HepG2 (cell line): ENCODE measurements around the gene RRP8. TPM values are rescaled to one million over a fixed set of nuclear protein-coding genes. Genes with fewer than 3 reads are reported as not detected.

Source experiments
- CBX1 ChIP-seq: IDR thresholded peaks from one replicate; pipeline ENCODE4 v1.6.1; 2016; ENCODE audit warnings: antibody characterized with exemption, low read depth
- CREM ChIP-seq, 2 experiments: sonication (generic) in 1 of 2; formaldehyde crosslinking in 1 of 2; IDR thresholded peaks; 2 replicates each; pipeline versions ENCODE4 v1.4.0 to v1.6.1; 2016 to 2020; ENCODE audit warnings: antibody characterized with exemption in 1 of 2, mild to moderate bottlenecking in 1 of 2, missing genetic modification reagents in 1 of 2
- HOXA3 ChIP-seq: sonication (generic); formaldehyde crosslinking; IDR thresholded peaks from 2 replicates; pipeline ENCODE4 v1.5.0; 2020; ENCODE audit warnings: missing genetic modification reagents
- KMT2B ChIP-seq: IDR thresholded peaks from 2 replicates; pipeline ENCODE4 v1.6.1; 2016; ENCODE audit warnings: missing genetic modification reagents, missing compliant biosample characterization
- MED8 ChIP-seq: sonication (generic); formaldehyde crosslinking; IDR thresholded peaks from 2 replicates; pipeline ENCODE4 v1.8.1; 2023; ENCODE audit warnings: mild to moderate bottlenecking, missing genetic modification reagents; ENCODE audit not compliant: insufficient replicate concordance
- NCOA1 ChIP-seq: sonication (generic); formaldehyde crosslinking; IDR thresholded peaks from 2 replicates; pipeline ENCODE4 v1.9.0; 2021; ENCODE audit warnings: missing genetic modification reagents
- NFIC ChIP-seq: IDR thresholded peaks from 2 replicates; pipeline ENCODE4 v1.6.1; 2012; ENCODE audit warnings: mild to moderate bottlenecking, low read length, inconsistent platforms
- SALL1 ChIP-seq: sonication (generic); formaldehyde crosslinking; IDR thresholded peaks from 2 replicates; pipeline ENCODE4 v1.8.0; 2022; ENCODE audit warnings: mild to moderate bottlenecking, missing genetic modification reagents
- SP2 ChIP-seq: sonication (generic); formaldehyde crosslinking; IDR thresholded peaks from 2 replicates; pipeline ENCODE4 v1.5.1; 2020; ENCODE audit warnings: mild to moderate bottlenecking, missing genetic modification reagents
- SRSF4 ChIP-seq: fragments of 200-400 bp; formaldehyde crosslinking; IDR thresholded peaks from one replicate; pipeline ENCODE4 v1.6.1; 2018; ENCODE audit warnings: mild to moderate bottlenecking, low read depth, low read length, moderate library complexity; ENCODE audit not compliant: poor library complexity, severe bottlenecking
- TEAD3 ChIP-seq: optimal IDR thresholded peaks from 2 replicates; pipeline ENCODE3; 2016; ENCODE audit warnings: borderline replicate concordance
- TRIM24 ChIP-seq: sonication (generic); formaldehyde crosslinking; IDR thresholded peaks from 2 replicates; pipeline ENCODE4 v1.8.0; 2022; ENCODE audit warnings: mild to moderate bottlenecking, missing genetic modification reagents
- TSC22D2 ChIP-seq: sonication (generic); formaldehyde crosslinking; IDR thresholded peaks from 2 replicates; pipeline ENCODE4 v1.5.1; 2020; ENCODE audit warnings: missing genetic modification reagents, mild to moderate bottlenecking, borderline replicate concordance
- YEATS4 ChIP-seq: sonication (generic); formaldehyde crosslinking; IDR thresholded peaks from 2 replicates; pipeline ENCODE4 v1.4.0; 2020; ENCODE audit warnings: missing genetic modification reagents, borderline replicate concordance
- ZNF335 ChIP-seq: sonication (generic); formaldehyde crosslinking; IDR thresholded peaks from 2 replicates; pipeline ENCODE4 v1.4.0; 2020; ENCODE audit warnings: missing genetic modification reagents
- ZNF614 ChIP-seq: IDR thresholded peaks from 2 replicates; pipeline ENCODE4 v1.6.1; 2018; ENCODE audit warnings: missing biosample characterization, missing genetic modification reagents, inconsistent platforms, borderline replicate concordance
- polyA plus RNA-seq, 8 experiments: library from polyadenylated mRNA; depleted of rRNA in 3 of 8; stranded (reverse) in 7 of 8; unstranded in 1 of 8; fragments of >200 nt; fragmentation: Illumina TruSeq in 4 of 8; extraction: Trizol in 4 of 8; gene quantifications; 2 replicates each; pipeline versions ENCODE4 v1.2.1 to v1.2.3, GENCODE V29; 2011 to 2016; ENCODE audit warnings: low read depth in 4 of 8, missing spikeins in 1 of 8, mixed read lengths in 1 of 8; ENCODE audit not compliant: insufficient read depth in 1 of 8
- total RNA-seq, 5 experiments: library from RNA; depleted of rRNA; stranded (reverse); fragments of >200 nt; fragmentation: Illumina TruSeq; extraction: Trizol; gene quantifications; 2 replicates each; pipeline ENCODE4 v1.2.3, GENCODE V29; 2016; ENCODE audit warnings: low read depth in 1 of 5
- TF ChIP-seq, protein P1 (sequence below): sonication (generic); formaldehyde crosslinking; IDR thresholded peaks from 2 replicates; pipeline ENCODE4 v1.5.0; 2020; ENCODE audit warnings: mild to moderate bottlenecking, missing genetic modification reagents, borderline replicate concordance
- TF ChIP-seq, protein P2 (sequence below): sonication (generic); formaldehyde crosslinking; IDR thresholded peaks from 2 replicates; pipeline ENCODE4 v1.5.0; 2020; ENCODE audit warnings: mild to moderate bottlenecking, low read depth, missing genetic modification reagents, borderline replicate concordance
- TF ChIP-seq, protein P3 (sequence below): sonication (generic); formaldehyde crosslinking; IDR thresholded peaks from 2 replicates; pipeline ENCODE4 v1.5.0; 2020; ENCODE audit warnings: mild to moderate bottlenecking, missing genetic modification reagents

Gene RRP8
- total and polyA plus RNA-seq, 2 of the 13 experiments (the other 11 are each of a cell fraction or from before 2014, with no cell fraction given) = 7.2 to 21.6 TPM

DNA sequence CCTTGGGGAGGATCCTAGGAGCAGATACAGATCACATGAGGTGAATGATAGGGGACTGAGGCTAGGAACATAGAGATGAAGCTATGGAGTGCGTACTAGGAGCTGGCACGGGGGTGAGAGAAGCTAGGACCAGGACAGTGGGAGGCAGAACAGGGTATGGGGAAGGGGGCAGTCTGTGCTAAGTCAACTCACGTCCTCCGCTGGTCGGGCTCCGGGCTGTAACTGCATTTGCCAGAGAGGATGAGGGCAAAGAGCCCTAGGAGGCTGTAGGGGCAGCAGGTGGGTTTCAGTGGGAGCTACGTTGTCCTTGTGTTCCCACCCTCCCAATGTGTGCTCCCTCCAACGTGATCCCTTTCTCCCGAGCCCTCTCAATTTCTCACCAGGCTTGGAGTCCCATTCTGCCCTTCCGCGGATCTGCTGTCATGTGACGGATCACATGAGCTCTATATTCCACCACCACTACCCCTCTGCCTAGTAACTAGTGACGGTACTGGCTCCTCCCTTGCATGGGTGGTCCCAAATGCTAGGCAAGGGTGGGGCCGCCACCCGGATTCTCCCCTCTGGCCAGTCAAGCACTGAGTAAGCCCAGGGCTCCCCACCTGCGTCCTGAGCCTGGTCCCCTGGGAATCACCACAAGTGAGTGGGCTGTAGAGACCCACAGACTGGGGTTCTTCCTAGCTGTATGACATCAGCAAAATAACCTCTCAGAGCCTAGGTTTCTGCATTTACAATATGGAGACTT, 15.8 kb upstream of the RRP8 start, which contains the start of gene TPP1 (continued):
- TF ChIP-seq, protein P1, sequence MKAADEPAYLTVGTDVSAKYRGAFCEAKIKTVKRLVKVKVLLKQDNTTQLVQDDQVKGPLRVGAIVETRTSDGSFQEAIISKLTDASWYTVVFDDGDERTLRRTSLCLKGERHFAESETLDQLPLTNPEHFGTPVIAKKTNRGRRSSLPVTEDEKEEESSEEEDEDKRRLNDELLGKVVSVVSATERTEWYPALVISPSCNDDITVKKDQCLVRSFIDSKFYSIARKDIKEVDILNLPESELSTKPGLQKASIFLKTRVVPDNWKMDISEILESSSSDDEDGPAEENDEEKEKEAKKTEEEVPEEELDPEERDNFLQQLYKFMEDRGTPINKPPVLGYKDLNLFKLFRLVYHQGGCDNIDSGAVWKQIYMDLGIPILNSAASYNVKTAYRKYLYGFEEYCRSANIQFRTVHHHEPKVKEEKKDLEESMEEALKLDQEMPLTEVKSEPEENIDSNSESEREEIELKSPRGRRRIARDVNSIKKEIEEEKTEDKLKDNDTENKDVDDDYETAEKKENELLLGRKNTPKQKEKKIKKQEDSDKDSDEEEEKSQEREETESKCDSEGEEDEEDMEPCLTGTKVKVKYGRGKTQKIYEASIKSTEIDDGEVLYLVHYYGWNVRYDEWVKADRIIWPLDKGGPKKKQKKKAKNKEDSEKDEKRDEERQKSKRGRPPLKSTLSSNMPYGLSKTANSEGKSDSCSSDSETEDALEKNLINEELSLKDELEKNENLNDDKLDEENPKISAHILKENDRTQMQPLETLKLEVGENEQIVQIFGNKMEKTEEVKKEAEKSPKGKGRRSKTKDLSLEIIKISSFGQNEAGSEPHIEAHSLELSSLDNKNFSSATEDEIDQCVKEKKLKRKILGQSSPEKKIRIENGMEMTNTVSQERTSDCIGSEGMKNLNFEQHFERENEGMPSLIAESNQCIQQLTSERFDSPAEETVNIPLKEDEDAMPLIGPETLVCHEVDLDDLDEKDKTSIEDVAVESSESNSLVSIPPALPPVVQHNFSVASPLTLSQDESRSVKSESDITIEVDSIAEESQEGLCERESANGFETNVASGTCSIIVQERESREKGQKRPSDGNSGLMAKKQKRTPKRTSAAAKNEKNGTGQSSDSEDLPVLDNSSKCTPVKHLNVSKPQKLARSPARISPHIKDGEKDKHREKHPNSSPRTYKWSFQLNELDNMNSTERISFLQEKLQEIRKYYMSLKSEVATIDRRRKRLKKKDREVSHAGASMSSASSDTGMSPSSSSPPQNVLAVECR (CRISPR knock-in tag) = peak; percentile 79; the same call in 1 of the 2 replicates
- TF ChIP-seq, protein P2, sequence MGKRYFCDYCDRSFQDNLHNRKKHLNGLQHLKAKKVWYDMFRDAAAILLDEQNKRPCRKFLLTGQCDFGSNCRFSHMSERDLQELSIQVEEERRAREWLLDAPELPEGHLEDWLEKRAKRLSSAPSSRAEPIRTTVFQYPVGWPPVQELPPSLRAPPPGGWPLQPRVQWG = no peak
- peak; percentile 96 for TF ChIP-seq CREM (IDR thresholded peaks at IDR 0.05)
- peak; percentile 52; the same call in 1 of the 2 replicates for TF ChIP-seq CREM (CRISPR knock-in tag; IDR thresholded peaks at IDR 0.05)
- TF ChIP-seq TEAD3 (CRISPR knock-in tag) = peak; percentile 58
- peak; percentile 57; the same call in 1 of the 2 replicates for TF ChIP-seq ZNF614
- TF ChIP-seq TRIM24 (CRISPR knock-in tag) = no peak
- no peak for TF ChIP-seq SP2 (CRISPR knock-in tag)
- peak; percentile 43; the same call in 1 of the 2 replicates for TF ChIP-seq NFIC
- TF ChIP-seq TSC22D2 (CRISPR knock-in tag) = 0 out of 2 replicates have a peak, but pooled peaks have one; percentile 23
- TF ChIP-seq, protein P3, sequence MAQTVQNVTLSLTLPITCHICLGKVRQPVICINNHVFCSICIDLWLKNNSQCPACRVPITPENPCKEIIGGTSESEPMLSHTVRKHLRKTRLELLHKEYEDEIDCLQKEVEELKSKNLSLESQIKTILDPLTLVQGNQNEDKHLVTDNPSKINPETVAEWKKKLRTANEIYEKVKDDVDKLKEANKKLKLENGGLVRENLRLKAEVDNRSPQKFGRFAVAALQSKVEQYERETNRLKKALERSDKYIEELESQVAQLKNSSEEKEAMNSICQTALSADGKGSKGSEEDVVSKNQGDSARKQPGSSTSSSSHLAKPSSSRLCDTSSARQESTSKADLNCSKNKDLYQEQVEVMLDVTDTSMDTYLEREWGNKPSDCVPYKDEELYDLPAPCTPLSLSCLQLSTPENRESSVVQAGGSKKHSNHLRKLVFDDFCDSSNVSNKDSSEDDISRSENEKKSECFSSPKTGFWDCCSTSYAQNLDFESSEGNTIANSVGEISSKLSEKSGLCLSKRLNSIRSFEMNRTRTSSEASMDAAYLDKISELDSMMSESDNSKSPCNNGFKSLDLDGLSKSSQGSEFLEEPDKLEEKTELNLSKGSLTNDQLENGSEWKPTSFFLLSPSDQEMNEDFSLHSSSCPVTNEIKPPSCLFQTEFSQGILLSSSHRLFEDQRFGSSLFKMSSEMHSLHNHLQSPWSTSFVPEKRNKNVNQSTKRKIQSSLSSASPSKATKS (CRISPR knock-in tag) = no peak
- peak; percentile 60; the same call in 1 of the 2 replicates for TF ChIP-seq ZNF335 (CRISPR knock-in tag)
- TF ChIP-seq NCOA1 (CRISPR knock-in tag) = no peak
- peak; percentile 62; the same call in 1 of the 2 replicates for TF ChIP-seq HOXA3 (CRISPR knock-in tag)
- no peak; the same call in 1 of the 2 replicates for TF ChIP-seq SALL1 (CRISPR knock-in tag)
- TF ChIP-seq SRSF4 = no peak
- TF ChIP-seq YEATS4 (CRISPR knock-in tag) = peak; percentile 65
- TF ChIP-seq KMT2B = 0 out of 2 replicates have a peak, but pooled peaks have one; percentile 52
- TF ChIP-seq MED8 = no peak
- TF ChIP-seq CBX1 = no peak
